GM21526 (cell line): Measurements from ENCODE around the gene NUBPL.
"Not testable (repeated sequence)": the region's sequence is repeated elsewhere in the genome, so short reads cannot be mapped to it uniquely, and the experiment has no call there.

Source experiments
- ATAC-seq: cut with Tn5 transposase; IDR thresholded peaks from one replicate; pipeline ENCODE4 v1.9.1; 2021; ENCODE audit warnings: moderate library complexity; ENCODE audit not compliant: unreplicated experiment, low FRiP score

Gene NUBPL

DNA sequence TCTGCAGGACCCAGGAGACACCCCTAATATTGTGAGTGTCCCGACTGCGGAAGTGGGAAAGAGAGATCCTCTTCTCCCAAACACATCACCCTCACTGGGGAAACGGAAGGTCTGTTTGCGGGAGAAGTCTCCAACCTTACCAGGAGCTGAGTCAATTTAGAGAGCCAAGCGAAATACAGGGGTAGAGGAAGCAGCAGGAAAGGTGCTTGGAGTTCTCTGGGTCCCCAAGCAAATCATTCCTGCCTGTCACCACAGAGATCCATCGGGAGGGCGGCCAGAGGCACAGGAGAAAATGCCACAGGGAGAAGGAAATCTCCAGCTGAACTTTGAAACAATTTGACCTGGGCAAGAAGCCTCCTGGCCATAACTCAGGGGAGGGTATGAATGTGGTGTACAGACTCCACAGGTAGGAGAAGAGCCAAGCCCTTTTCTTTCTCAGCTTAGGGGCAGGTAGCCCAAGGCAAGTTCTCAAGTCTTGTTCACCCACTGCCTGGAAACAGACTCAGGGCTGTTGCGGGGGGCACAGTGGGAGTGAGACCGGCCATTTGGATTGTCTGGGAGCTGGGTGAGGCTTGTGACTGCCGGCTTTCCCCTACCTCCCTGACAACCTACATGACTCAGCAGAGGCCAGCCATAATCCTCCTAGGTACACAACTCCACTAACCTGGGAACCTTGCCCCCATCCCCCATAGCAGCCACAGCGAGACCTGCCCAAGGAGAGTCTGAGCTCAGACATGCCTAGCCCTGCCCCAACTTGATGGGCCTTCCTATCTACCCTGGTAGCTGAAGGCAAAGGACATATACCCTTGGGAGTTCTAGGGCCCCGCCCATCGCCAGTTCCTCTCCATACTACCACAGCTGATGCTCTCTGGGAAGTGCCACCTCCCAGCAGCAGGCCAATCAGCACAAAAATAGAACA, 304.0 kb downstream of the NUBPL start:
- ATAC-seq = no peak

DNA sequence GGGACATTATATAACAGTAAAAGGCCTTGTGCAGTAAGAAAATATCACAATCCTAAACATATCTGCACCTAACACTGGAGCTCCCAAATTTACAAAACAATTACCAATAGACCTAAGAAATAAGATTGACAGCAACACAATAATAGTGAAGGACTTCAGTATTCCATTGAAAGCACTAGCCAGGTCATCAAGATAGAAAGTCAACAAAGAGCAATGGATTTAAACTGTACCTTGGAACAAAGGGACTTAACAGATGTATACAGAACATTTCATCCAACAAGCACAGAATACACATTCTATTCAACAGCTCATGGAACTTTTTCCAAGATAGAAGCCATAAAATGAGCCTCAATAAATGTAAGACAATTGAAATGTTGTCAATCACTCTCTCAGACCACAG, 306.4 kb downstream of the NUBPL start:
- no peak for ATAC-seq

DNA sequence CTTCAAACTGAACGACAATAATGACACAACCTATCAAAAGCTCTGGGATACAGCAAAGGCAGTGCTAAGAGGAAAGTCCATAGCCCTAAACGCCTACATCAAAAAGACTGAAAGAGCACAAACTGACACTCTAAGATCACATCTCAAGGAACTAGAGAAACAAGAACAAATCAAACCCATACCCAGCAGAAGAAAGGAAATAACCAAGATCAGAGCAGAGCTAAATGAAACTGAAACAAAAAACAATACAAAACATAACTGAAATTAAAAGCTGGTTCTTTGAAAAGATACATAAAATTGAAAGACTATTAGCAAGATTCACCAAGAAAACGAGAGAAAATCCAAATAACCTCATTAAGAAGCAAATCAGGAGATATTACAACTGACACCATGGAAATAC, 306.9 kb downstream of the NUBPL start:
- not testable (repeated sequence) for ATAC-seq

DNA sequence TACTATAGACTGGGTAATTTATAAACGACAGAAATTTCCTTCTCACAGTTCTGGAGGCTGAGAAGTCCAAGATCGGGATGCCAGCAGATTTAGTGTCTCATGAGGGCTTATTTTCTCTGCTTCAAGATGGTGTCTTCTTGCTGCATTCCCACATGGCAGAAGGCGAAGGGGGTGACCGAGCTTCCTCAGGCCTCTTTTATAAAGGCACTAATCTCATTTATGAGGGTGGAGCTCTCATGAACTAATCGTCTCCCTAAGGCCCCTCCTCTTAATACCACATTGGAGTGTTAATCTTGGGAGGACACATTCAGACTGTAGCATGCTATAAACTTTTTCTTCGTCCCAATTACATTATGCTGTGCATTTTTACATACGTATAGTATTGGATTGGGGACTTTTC, 315.5 kb downstream of the NUBPL start:
- ATAC-seq = no peak

DNA sequence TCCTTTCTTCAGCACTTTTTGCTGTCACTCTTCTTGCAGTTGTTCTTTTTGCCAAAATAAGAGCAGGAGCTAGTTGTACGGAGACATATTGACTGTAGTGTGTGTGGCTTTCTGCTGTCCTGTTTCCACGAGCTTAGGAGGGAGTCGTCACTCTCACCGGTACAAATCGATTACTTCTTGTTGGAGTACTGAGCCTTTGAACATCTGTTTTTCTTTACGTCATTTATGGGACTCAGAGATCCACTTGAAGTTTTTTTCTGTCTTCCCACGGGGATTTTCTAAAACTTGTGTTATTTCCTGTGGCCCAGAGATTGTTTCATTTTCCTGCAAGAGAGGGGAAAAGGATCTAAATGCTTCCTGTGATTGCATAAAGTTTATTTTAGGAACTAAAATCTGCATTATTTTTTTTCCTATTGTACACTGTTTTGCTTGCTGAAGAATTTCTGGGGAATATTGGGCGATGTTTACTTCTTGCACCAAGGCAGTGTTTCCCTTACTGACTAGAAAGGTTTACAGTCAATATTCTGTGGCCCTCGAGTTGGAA, 316.1 kb downstream of the NUBPL start:
- no peak for ATAC-seq

DNA sequence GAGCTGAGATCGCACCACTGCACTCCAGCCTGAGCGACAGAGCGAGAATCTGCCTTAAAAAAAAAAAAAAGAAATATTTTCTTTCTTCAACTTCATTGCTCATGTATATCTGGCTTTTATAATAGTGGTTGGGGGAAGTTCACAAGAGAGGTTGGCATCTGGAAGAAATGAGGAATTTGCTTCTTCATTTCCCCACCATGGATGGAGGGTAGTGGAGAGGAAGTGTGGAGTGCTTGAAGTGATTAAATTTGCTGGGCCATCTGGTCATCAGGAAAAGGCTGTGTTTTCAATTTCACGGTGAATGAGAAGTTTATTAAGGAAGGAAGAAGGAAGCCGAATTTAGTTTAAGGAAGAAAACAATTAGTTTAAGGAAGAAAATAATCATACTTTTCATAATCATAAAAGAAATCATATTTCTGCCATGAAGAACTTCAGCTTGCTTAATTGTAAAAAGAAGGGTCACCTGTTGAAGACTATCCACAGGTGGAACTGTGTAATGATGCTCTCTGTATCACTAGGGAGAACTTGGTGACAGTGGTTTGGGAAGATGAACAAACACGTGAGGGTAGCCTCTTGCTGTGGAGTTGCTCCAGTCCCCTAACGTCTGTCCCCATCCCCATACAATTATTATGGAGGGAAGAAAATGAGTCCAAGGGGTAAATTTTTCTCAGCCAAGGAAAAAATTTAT, 318.6 kb downstream of the NUBPL start:
- no peak for ATAC-seq

DNA sequence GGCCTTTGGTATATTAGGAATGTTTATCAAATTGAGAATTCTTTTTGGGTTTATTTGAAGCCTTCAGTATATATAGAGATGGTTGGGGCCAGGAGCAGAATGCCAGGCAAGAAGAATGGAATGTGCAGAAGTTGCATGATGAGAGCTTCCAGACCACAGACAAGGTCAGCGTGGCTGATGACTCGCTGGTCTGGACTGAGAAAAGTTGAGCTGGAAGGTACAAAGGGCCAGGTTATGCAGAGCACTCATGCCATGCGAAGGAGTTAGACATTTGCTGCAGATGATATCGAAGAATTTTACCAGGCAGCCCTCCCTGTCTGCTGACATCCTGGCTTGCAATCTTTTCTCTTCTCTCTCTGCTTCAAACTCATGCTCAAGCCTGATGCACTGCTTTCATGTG, 319.7 kb downstream of the NUBPL start:
- no peak for ATAC-seq

DNA sequence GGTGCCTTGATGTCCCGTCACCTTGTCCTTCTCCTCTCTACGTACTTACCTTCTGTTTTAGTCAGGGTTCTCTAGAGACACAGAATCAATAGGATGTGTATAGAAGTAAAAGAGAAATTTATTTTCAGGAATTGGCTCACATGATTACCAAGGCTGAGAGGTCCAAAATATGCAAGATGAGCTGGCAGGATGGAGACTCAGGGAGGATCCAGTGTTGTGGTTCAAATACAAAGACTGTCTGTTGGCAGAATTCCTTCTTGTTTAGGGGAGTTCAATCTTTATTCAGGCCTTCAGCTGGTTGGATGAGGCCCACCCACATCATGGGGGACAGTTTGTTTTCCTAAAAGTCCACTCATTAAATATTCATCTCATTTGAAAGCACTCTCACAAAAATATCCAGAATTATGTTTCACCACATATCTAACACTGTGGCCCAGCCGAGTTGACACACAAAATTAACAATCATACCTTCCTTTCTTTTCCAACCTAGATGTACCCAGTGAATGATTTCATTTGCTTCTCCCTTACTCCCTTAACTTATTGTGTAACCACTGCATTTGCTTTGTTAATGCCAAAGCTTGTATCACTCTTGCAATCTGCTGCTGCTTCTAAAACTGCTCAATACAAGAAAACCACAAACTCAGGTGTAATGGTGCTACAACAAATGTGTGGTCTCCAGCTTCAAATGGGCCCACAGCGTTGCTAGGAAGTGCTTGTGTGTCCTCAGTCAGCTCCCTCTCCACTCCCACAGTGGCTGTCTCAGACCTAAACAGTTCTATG, 320.5 kb downstream of the NUBPL start:
- ATAC-seq = no peak

DNA sequence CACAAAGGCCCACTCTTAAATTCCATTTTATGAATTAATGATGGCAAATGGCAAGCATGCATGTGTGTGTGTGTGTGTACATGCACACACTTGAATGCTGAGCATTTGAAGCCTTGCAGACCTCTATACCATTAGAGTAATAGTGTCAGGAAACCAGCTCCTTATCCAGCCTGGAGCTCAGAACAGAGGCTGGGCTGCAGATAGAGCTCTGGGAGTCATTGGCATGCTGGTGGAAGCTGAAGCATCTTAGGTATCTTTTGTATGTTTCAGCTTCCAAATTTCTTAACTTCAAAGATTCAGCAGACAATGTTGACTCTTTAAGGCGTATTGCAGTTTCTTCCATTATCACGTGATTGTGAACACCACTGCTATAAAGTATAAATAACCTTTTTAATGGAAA, 323.0 kb downstream of the NUBPL start:
- ATAC-seq = no peak

DNA sequence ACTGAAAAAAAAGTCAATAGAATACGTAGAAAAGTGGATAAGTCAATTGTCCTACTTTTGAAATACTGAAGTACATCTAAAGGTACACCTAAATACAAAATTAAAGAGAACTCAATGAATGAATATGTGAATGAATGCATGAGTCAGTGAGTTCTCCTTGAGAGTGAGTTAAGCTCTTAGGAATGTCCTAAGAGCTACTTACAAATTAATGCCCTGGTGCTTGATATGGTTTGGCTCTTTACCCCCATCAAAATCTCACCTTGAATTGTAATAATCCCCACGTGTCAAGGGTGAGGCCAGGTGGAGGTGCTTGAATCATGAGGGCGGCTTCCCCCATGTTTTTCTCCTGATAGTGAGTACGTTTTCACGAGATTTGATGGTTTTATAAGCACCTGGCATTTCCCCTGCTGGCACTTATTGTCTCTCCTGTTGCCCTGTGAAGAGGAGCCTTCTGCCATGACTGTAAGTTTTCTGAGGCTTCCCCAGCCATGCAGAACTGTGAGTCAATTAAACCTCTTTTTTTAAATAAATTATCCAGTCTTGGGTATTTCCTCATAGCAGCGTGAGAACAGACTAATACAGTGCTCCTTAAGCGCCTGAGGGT, 323.7 kb downstream of the NUBPL start:
- no peak for ATAC-seq

DNA sequence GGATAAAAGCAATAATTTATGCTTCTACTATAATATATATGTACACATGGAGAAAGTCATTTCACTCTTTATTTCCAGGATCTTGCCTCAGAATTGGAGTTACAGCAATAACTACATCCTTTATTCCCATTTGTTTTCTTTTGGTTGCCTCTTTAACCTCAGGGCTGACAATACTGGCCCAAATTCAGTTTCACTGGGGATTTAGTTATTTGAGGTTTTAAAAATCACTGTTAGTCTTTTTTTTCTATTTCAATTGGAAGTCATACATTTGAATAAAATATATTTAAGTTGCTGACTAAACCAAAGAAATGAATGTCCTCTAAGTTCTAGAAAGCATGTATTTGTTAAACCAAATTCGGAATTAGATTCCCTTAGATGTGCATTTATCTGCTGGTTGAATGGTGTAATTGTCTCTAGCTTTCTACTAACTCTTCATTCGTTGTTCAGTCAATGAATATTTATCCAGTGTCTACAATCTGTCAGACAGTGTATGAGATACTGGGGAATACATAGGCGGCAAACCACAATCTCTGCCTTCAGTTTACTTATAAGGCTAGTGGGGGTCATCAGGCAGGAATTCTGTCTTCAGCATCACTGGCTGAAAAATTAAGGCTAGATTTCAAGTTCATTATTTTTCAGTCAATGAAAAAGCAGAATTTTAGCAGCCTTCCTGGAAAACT, 325.1 kb downstream of the NUBPL start:
- no peak for ATAC-seq

DNA sequence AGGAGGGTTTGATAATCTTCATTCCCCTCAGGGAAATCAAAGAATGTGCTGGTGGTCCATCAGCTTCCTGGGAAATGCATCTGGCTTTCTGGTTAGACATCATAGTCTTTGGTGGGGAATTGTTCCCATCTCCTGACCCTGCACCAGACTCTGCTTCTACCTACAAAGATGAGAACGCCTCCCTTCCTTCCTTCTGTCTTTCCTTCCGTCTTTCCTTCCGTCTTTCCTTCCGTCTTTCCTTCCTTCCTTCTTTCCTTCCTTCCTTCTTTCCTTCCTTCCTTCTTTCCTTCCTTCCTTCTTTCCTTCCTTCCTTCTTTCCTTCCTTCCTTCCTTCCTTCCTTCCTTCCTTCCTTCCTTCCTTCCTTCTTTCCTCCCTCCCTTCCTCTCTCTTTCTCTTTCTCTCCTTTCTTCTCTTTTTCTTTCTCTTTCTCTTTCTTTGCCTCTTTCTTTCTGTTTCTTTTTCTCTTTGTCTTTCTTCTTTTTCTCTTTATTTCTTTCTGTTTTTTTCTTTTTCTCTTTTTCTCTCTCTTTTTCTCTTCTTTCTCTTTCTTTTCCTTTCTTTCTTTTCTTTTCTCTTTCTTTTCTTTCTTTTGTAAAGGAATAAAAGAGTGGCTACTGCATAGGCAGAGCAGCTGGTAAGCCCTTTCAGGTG, 326.9 kb downstream of the NUBPL start:
- no peak for ATAC-seq

DNA sequence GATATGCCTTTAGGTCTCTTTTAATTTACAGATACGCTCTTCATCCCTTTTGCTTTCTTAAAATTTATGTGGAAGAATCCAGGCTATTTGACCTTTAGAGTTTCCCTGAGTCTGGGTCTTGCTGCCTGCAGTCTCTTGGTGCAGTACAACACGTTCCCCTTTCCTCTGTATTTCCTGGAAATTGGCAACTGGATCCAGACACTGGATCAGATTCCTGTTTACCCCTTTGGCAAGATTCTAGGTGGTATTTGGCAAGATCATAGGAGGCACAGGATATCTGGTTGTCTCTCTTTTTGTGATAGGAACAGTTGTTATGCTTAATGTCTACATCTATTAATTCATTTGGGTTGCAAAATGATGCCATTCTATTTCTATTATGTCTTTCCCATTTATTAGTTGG, 328.1 kb downstream of the NUBPL start:
- ATAC-seq = no peak

DNA sequence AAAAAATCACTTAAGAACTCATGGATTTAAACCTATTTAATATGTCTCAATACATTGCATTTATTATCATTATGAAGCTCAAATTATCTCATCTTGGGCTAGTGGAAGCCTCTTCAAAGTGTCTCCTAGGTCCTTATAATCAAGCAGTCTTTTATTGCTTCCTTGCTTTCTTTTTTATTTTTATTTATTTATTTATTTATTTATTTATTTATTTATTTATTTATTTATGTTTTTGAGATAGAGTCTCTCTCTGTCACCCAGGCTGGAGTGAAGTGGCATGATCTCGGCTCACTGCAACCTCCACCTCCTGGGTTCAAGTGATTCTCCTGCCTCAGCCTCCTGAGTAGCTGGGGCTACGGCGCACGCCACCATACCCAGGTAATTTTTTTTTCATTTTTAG, 329.0 kb downstream of the NUBPL start:
- not testable (repeated sequence) for ATAC-seq

DNA sequence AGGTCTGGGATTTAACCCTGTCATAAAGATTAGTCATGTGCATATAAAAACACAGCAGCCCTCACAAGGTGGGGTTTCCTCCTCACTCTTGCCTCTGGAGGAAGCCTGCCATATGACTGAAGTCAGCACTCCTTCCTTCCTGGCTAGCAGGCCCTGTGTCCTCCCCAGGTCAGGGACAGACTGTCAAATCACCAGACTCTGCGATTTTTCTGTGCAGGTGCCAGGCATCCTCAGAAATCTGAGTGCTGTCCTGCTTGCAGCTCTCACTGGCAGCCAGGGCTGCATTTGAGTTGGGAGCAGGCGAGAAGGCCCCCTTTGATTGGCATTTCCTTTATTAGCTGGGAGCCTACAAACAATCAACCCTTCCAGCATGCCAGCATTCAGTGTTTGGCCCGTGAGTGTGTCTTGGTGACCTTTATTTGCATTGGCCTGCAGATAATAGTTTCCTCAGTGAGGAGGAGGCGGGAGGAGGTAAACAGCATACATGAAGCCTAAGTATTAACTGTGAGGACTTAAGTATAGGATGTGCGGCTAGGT, 332.1 kb downstream of the NUBPL start:
- ATAC-seq = no peak

DNA sequence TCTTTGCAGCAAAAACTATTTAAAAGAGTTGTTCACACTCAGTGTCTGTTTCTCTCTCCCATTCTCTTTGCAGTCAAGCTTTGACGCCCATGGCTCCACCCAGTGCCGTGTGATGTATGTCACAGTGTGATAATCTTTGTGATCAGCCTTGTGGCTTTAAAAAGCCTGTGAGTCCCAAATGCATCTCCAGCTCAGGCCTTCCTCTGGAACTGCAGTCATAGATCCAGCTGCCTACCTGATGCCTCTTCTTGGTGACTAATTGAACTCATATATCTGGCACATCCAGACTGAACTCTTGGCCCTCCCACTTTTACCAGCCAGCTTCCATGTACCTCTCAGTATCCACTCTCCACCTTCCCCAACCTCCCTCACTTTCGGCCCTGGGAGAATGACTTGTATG, 333.1 kb downstream of the NUBPL start:
- no peak for ATAC-seq

DNA sequence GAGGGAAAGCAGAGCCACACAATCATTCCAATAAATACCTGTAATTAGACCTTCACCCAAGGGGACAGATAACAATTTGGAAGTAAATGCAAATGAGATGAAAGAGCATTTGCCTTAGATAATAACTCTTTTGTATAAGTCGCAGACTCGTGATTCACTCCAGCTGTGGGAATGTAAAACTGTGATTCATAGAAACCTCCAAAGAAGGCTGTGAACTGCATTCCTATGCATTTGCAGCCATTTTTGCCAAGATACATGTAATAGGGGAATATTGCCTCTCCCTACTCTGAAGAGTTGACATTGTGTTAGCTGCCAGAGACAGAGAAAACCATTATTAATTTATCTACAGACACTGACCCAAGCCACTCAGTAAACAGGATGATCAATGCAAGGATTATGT, 334.0 kb downstream of the NUBPL start:
- no peak for ATAC-seq

DNA sequence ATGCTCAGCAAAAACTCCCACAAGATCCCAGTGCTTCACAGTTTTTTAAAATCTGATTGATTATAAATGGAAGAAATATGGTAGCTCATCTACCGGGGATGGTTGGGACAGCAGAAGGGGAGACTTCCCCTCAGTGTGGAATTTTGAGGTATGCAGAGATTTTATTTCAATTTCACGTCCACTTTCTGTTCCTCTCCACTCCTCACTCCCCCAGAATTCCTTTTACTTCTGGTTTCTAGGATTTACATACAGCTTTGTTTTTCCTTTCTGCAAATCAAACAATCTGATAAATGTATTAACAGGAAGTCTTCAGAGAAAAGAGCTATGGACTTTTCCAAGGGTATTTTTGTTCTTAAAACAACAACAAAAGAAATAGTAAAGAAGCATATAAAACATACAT, 334.4 kb downstream of the NUBPL start:
- no peak for ATAC-seq

DNA sequence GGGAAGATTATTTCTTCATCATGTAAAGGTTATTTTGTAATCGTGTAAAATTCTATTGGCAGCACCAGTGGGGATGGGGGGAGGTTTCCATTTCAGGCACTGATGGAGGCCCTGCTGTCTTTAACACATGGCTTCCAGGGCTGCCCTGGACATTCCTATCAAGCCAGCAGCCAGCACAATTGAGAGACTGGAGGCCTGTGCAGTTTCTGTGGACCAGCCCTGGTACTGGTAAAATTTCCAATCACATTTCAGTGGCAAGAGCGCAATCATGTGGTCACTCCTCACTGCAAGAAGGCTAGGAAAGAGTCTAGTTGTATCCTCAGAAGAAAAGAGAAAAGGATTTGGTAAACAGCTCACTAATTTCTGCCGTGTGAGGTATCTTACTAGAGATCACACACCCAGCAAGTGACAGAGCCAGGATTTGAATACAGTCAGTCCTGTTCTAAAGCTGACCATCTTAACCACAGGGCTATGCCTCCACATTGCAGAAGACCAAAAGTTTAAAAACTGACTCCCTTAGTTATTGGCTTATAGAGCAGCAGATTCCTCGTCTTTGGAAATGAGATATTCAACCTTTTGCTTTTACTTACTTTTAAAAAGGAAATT, 336.5 kb downstream of the NUBPL start:
- no peak for ATAC-seq
